ENCODE measurements around the gene RPL12. TPM values are rescaled to one million over a fixed set of nuclear protein-coding genes. Genes with fewer than 3 reads are reported as not detected.

The RPL12 gene
- total and polyA plus RNA-seq, 2 experiments from 2014 or later: 594 to 1,676 TPM

GRCh38 chr9:127424676-127424999 is 26.6 kb downstream of the RPL12 start:
- peak overlapping the region; percentile 98 for H3K4me2 ChIP-seq (ENCODE audit: unreplicated experiment)
- no peak for DNase-seq
- peaks cover 11% of the 10 kb centered on the region for H3K4me1 ChIP-seq (ENCODE audit: insufficient read depth)
- H2AFZ ChIP-seq: peak overlapping the region; percentile 100
- H3K79me2 ChIP-seq (ENCODE audit: insufficient read depth): peaks cover 65% of the 10 kb centered on the region
- no peak for TF ChIP-seq EZH2phosphoT487 (IDR thresholded peaks at IDR 0.05; ENCODE audit: insufficient read depth, low read depth)
- no peak for TF ChIP-seq EZH2 (IDR thresholded peaks at IDR 0.05; ENCODE audit: insufficient read depth, poor library complexity, severe bottlenecking)
- H3K27ac ChIP-seq: peak overlapping the region; percentile 75
- H3K9me2 ChIP-seq (ENCODE audit: insufficient read depth): no peaks in the 10 kb centered on the region
- H3K36me3 ChIP-seq (ENCODE audit: low read depth): peaks cover 9% of the 10 kb centered on the region; the same call in 1 of the 2 replicates
- in situ Hi-C loops (cut with MboI): no loop called here
- H3K27me3 ChIP-seq (replicated peaks; ENCODE audit: insufficient read depth): no peaks in the 10 kb centered on the region
- peak overlapping the region; percentile 91 for H3K4me3 ChIP-seq
- peak overlapping the region; percentile 88 for H3K9ac ChIP-seq
- H3K9me3 ChIP-seq (ENCODE audit: low read depth): no peaks in the 10 kb centered on the region
- no peaks in the 10 kb centered on the region for H3F3A ChIP-seq (ENCODE audit: insufficient read depth)
- no peaks in the 10 kb centered on the region for H4K20me1 ChIP-seq (ENCODE audit: insufficient read depth)
- 0% methylated on average over 8 to 13 of the region's 13 CpGs for WGBS, 2 experiments (ENCODE audit: low coverage in 1 of 2, low lambda C conversion rate in 2 of 2, missing lambda C conversion rate in 2 of 2)

GRCh38 chr9:127423934-127424675 is 27.1 kb downstream of the RPL12 start, which contains the start of gene ZNF79:
ZNF79 (plus strand) TSS chr9:127424382; CDS start chr9:127424788, 406 bp downstream.
- Histone ChIP-seq H2AFZ (peak within 1 kb of the TSS; percentile 100), H3K9me2 (ENCODE audit: insufficient read depth) (no peaks in the 10 kb centered on the region), H4K20me1 (ENCODE audit: insufficient read depth) (no peaks in the 10 kb centered on the region), H3K4me1 (ENCODE audit: insufficient read depth) (peaks cover 11% of the 10 kb centered on the region), H3K36me3 (ENCODE audit: low read depth) (peaks cover 6% of the 10 kb centered on the region; the same call in 1 of the 2 replicates), H3F3A (ENCODE audit: insufficient read depth) (no peaks in the 10 kb centered on the region), H3K79me2 (ENCODE audit: insufficient read depth) (peaks cover 61% of the 10 kb centered on the region), H3K4me2 (ENCODE audit: unreplicated experiment) (peak within 1 kb of the TSS; percentile 98), H3K4me3 (peak within 1 kb of the TSS; percentile 91), H3K27me3 (replicated peaks; ENCODE audit: insufficient read depth) (no peaks in the 10 kb centered on the region), H3K9me3 (ENCODE audit: low read depth) (no peaks in the 10 kb centered on the region), H3K9ac (peak within 1 kb of the TSS; percentile 88), H3K27ac (peak within 1 kb of the TSS; percentile 75)
- in situ Hi-C loops (cut with MboI): no loop called here
- no peak for TF ChIP-seq EZH2 (IDR thresholded peaks at IDR 0.05; ENCODE audit: insufficient read depth, poor library complexity, severe bottlenecking)
- no peak for TF ChIP-seq EZH2phosphoT487 (IDR thresholded peaks at IDR 0.05; ENCODE audit: insufficient read depth, low read depth)
- DNase-seq: peak; percentile 96
- WGBS, 2 experiments (ENCODE audit: low coverage in 1 of 2, low lambda C conversion rate in 2 of 2, missing lambda C conversion rate in 2 of 2): 1 to 2% methylated on average over 54 of the region's 54 CpGs

- peak overlapping the region; percentile 98 for H3K4me2 ChIP-seq (ENCODE audit: unreplicated experiment)
- no peaks in the 10 kb centered on the region for H3F3A ChIP-seq (ENCODE audit: insufficient read depth)
- peak overlapping the region; percentile 88 for H3K9ac ChIP-seq
- TF ChIP-seq EZH2 (IDR thresholded peaks at IDR 0.05; ENCODE audit: insufficient read depth, poor library complexity, severe bottlenecking) (no peak), EZH2phosphoT487 (IDR thresholded peaks at IDR 0.05; ENCODE audit: insufficient read depth, low read depth) (no peak)
- in situ Hi-C loops (cut with MboI): no loop called here
- H3K4me3 ChIP-seq: peak overlapping the region; percentile 91
- H3K27ac ChIP-seq: peak overlapping the region; percentile 75
- H3K36me3 ChIP-seq (ENCODE audit: low read depth): no peaks in the 10 kb centered on the region
- no peak for DNase-seq
- peak overlapping the region; percentile 100 for H2AFZ ChIP-seq
- no peaks in the 10 kb centered on the region for H3K9me3 ChIP-seq (ENCODE audit: low read depth)
- no peaks in the 10 kb centered on the region for H3K9me2 ChIP-seq (ENCODE audit: insufficient read depth)
- no peaks in the 10 kb centered on the region for H3K27me3 ChIP-seq (replicated peaks; ENCODE audit: insufficient read depth)
- 1 to 3% methylated on average over 9 of the region's 9 CpGs for WGBS, 2 experiments (ENCODE audit: low coverage in 1 of 2, low lambda C conversion rate in 2 of 2, missing lambda C conversion rate in 2 of 2)
- H3K4me1 ChIP-seq (ENCODE audit: insufficient read depth): peaks cover 11% of the 10 kb centered on the region
- no peaks in the 10 kb centered on the region for H4K20me1 ChIP-seq (ENCODE audit: insufficient read depth)
- peaks cover 55% of the 10 kb centered on the region for H3K79me2 ChIP-seq (ENCODE audit: insufficient read depth)
These were observed 27.7 kb downstream of the RPL12 start for GRCh38 chr9:127423476-127423933.

DNA sequence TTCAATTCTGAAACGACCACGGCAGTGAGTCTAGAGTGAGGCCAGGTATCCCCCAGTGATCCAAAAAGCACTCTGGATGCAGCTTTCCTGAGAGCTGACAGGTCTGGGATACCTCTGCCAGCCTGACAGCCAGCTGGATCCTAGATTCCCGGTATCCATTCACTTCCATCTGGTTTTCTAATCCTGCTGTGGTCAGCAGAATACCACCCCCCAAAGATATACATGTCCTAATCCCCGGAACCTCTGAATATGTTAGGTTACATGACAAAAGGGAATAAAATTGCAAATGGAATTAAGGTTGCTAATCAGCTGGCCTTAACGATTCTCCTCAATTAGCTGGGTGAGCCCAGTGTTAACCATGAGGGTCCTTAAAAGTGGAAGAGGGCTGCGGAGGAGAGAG is 28.4 kb downstream of the RPL12 start:
- in situ Hi-C loops (cut with MboI): no loop called here
- Histone ChIP-seq H3K27me3 (replicated peaks; ENCODE audit: insufficient read depth) (no peaks in the 10 kb centered on the region), H3K4me1 (ENCODE audit: insufficient read depth) (peaks cover 11% of the 10 kb centered on the region), H2AFZ (peak overlapping the region; percentile 100), H3K4me2 (ENCODE audit: unreplicated experiment) (peak overlapping the region; percentile 98), H4K20me1 (ENCODE audit: insufficient read depth) (no peaks in the 10 kb centered on the region), H3K79me2 (ENCODE audit: insufficient read depth) (peaks cover 48% of the 10 kb centered on the region), H3K9me2 (ENCODE audit: insufficient read depth) (no peaks in the 10 kb centered on the region), H3K4me3 (peak overlapping the region; percentile 91), H3K9ac (peak overlapping the region; percentile 88), H3F3A (ENCODE audit: insufficient read depth) (no peaks in the 10 kb centered on the region), H3K27ac (no peak overlapping the region), H3K9me3 (ENCODE audit: low read depth) (no peaks in the 10 kb centered on the region), H3K36me3 (ENCODE audit: low read depth) (no peaks in the 10 kb centered on the region)
- no peak for DNase-seq
- TF ChIP-seq EZH2 (IDR thresholded peaks at IDR 0.05; ENCODE audit: insufficient read depth, poor library complexity, severe bottlenecking) (no peak), EZH2phosphoT487 (IDR thresholded peaks at IDR 0.05; ENCODE audit: insufficient read depth, low read depth) (no peak)
- WGBS, 2 experiments (ENCODE audit: low coverage in 1 of 2, low lambda C conversion rate in 2 of 2, missing lambda C conversion rate in 2 of 2): 16 to 20% methylated on average over 6 of the region's 6 CpGs

Data from GM23248 (cell line).